Purkinje cell (primary cell): ENCODE results near the gene GRPEL1. TPM values are rescaled to one million over a fixed set of nuclear protein-coding genes. Genes with fewer than 3 reads are reported as not detected.

Experiments used
- polyA plus RNA-seq: library from polyadenylated mRNA; unstranded; fragments of >200 nt; fragmentation: Nextera tagmentation; gene quantifications from 2 replicates; pipeline ENCODE4 v1.2.1, GENCODE V29; 2014

The GRPEL1 gene
- 61.1 and 70.1 TPM in 2 replicates for polyA plus RNA-seq

DNA sequence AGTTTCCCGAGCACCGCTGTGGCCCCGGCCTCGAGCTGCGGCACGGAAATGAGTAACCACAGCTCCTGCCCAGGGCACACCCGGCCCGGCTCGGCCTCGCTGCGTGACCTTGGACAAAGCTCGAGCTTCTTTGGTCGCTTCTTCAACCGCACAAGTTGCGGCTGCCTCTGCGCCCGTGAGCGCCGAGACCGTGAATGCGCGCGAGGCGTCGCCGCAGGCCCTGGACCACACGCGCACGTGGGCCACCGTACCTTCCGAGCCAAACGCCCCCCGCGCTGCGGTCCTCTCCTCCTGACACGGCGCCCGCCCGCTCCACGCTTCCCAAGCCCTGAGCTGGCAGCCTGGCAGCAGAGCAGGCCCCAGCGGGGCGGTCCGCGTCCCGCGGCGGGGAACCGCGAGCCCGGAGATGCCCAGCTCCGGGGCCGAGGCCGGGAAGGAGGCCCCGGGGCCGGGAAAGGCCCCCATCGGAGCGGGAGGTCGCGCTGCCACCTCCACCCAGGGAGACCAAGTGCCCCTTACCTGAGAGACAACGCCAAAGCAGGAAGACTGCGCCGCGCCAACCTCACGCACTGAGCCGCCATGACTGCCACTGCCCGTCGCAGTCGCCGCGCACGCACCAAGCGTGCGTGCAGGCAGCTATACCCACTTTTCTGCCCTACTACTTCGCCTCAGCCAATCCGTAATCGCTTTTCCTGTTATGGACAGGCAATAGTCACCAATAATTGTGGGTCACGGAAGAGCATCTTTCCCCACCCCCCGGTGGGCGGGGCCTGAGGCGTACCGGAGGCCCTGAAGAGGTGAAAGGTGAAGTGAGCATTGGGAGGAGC, at the start of gene GRPEL1:
Gene GRPEL1 (minus strand): TSS at position 613 of the 827 bp plus-strand sequence. CDS start 32 bp downstream, at position 581.

DNA sequence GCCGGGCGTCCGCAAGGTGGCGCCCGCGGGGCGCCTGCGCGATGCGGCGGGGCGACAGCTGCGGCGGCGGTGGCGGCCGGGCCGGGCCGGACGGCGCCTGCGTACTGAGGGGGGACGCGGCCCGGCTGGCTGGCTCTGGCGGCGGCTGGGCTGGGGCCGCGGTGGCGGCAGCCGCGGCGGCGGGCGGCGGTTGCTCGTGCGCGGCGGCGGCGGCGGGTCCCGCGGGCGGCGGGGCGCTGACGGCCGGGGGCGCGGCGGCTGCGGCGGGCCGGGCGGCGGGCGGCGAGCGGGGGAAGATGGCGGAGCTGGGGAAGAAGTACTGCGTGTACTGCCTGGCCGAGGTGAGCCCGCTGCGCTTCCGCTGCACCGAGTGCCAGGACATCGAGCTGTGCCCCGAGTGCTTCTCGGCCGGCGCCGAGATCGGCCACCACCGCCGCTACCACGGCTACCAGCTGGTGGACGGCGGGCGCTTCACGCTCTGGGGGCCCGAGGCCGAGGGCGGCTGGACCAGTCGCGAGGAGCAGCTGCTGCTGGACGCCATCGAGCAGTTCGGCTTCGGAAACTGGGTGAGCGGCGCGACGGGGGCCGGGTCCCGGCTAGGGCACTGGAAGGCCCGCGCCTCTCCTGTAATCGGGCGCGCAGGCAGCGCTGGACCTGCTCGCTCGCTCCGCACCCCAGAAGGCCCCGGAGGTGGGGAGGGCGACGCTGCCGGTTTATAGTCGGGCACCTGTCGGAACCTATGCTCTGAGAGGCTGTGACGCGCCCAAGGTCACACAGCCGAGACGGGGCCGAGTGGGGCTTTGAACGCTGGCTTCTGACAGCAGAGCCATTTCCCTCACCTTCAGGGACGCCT, 24.4 kb downstream of the GRPEL1 start, which contains the start of gene TADA2B:
Gene TADA2B (plus strand): TSS at position 89 of the 853 bp plus-strand sequence. CDS start 208 bp downstream, at position 297.

Other genes with a start within 250 kb of the GRPEL1 start
- 7.4 and 9.5 TPM in 2 replicates for gene TBC1D14, start 158.2 kb downstream of the GRPEL1 start, polyA plus RNA-seq
- gene TADA2B, start 24.7 kb downstream of the GRPEL1 start, polyA plus RNA-seq: 3.0 and 3.9 TPM in 2 replicates
- gene SORCS2, start 124.5 kb upstream of the GRPEL1 start, polyA plus RNA-seq: 5.2 and 8.3 TPM in 2 replicates